ENCODE data around the gene PROSER3. TPM values are rescaled to one million over a fixed set of nuclear protein-coding genes. Genes with fewer than 3 reads are reported as not detected.

The PROSER3 gene
- total and polyA plus RNA-seq, 7 donors, result 4.2 to 16.2 (median 8.7) TPM

DNA sequence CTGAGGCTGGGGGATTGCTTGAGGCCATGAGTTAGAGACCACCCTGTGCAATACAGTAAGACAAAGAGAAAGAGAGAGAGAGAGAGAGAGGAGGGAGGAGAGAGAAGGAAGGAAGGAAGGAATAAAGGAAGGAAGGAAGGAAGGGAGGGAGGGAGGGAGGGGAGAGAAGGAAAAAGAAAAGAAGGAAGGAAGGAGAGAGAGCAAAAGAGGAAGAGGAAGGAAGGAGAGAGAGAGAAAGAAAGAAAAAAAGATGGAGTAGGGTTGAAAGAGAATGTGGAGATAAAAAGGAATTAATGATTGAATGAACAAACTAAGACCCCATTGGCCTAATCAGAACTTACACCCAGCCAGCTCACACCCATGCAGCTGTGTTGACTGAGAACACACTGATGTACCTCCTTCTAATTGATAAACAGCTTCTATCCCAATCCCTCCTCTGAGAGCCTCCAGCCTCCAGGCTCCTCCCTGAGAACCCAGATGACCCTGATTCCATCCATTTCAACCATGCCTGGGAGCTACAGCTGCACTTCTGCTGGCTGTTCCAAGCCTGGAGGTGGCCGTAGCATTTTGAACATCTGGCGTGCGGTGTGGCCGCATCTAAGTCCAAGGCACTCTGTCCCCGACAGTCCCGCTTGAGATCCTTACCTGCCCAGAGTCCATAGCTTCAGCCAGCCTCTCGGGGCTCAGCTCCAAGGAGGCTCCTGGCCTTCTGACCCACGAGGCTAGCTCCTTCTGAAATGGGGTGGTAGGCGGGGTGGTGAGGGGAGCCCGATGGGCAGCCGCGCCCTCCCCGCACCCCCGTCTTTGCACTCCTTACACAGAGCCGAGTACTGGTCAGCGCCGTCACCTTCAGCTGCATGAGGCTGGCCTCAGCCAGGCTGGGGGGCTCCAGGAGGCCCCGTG, 53.6 kb downstream of the PROSER3 start:
- DNase-seq (no peak), ATAC-seq (no peak)
- H3K4me3 ChIP-seq, result no peak overlapping the region
- no peaks in the 10 kb centered on the region for H3K4me1 ChIP-seq
- WGBS, 3 donors, result 44 to 56% (median 48%) methylated on average over 18 of the region's 18 CpGs
- no peaks in the 10 kb centered on the region for H3K9me3 ChIP-seq
- no peak overlapping the region for H3K27ac ChIP-seq
- peaks cover 0 to 33% (median 11%) of the 10 kb centered on the region in 3 donors for H3K27me3 ChIP-seq (ENCODE audit: insufficient read depth in 3 of 3, low read length in 2 of 3)
- intact Hi-C loops (cut with DNase I), result no loop called here
- TF ChIP-seq, protein P1, sequence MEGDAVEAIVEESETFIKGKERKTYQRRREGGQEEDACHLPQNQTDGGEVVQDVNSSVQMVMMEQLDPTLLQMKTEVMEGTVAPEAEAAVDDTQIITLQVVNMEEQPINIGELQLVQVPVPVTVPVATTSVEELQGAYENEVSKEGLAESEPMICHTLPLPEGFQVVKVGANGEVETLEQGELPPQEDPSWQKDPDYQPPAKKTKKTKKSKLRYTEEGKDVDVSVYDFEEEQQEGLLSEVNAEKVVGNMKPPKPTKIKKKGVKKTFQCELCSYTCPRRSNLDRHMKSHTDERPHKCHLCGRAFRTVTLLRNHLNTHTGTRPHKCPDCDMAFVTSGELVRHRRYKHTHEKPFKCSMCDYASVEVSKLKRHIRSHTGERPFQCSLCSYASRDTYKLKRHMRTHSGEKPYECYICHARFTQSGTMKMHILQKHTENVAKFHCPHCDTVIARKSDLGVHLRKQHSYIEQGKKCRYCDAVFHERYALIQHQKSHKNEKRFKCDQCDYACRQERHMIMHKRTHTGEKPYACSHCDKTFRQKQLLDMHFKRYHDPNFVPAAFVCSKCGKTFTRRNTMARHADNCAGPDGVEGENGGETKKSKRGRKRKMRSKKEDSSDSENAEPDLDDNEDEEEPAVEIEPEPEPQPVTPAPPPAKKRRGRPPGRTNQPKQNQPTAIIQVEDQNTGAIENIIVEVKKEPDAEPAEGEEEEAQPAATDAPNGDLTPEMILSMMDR (IDR thresholded peaks at IDR 0.05), result no peak
- no peaks in the 10 kb centered on the region for H3K36me3 ChIP-seq (ENCODE audit: insufficient read depth in 1 of 2, low read depth in 1 of 2)

GRCh38 chr19:35812220-35813042, 54.5 kb downstream of the PROSER3 start, which contains the start of gene PRODH2:
Gene PRODH2 (minus strand): TSS chr19:35812845. CDS start chr19:35812805, 40 bp downstream.
- H3K27ac ChIP-seq, result no peak within 1 kb of the TSS
- H3K4me3 ChIP-seq, result no peak within 1 kb of the TSS
- 58 to 62% (median 59%) methylated on average over 25 to 26 of the region's 26 CpGs for WGBS, 3 donors
- ATAC-seq (no peak), DNase-seq (no peak)
- peaks cover 0 to 39% (median 11%) of the 10 kb centered on the region in 3 donors for H3K27me3 ChIP-seq (ENCODE audit: insufficient read depth in 3 of 3, low read length in 2 of 3)
- no peaks in the 10 kb centered on the region for H3K4me1 ChIP-seq
- TF ChIP-seq, protein P1 (IDR thresholded peaks at IDR 0.05), result no peak
- H3K36me3 ChIP-seq (ENCODE audit: insufficient read depth in 1 of 2, low read depth in 1 of 2), result no peaks in the 10 kb centered on the region
- intact Hi-C loops (cut with DNase I), result no loop called here
- H3K9me3 ChIP-seq, result no peaks in the 10 kb centered on the region

- H3K36me3 ChIP-seq (ENCODE audit: insufficient read depth in 1 of 2, low read depth in 1 of 2), result no peaks in the 10 kb centered on the region
- no peak overlapping the region for H3K27ac ChIP-seq
- ATAC-seq (no peak), DNase-seq (no peak)
- no peak overlapping the region for H3K4me3 ChIP-seq
- 80 to 87% (median 84%) methylated on average over 11 of the region's 11 CpGs for WGBS, 3 donors
- TF ChIP-seq, protein P1 (IDR thresholded peaks at IDR 0.05), result no peak
- H3K27me3 ChIP-seq (ENCODE audit: insufficient read depth in 3 of 3, low read length in 2 of 3), result peaks cover 0 to 47% (median 11%) of the 10 kb centered on the region in 3 donors
- H3K4me1 ChIP-seq, result no peaks in the 10 kb centered on the region
- H3K9me3 ChIP-seq, result no peaks in the 10 kb centered on the region
- intact Hi-C loops (cut with DNase I), result no loop called here
These were observed 55.3 kb downstream of the PROSER3 start for GRCh38 chr19:35813043-35813890.

GRCh38 chr19:35816262-35816661, 58.3 kb downstream of the PROSER3 start:
- H3K4me1 ChIP-seq, result no peaks in the 10 kb centered on the region
- no peaks in the 10 kb centered on the region for H3K36me3 ChIP-seq (ENCODE audit: insufficient read depth in 1 of 2, low read depth in 1 of 2)
- H3K4me3 ChIP-seq, result no peak overlapping the region
- H3K9me3 ChIP-seq, result no peaks in the 10 kb centered on the region
- 21 to 25% (median 24%) methylated on average over 6 of the region's 6 CpGs for WGBS, 3 donors
- H3K27ac ChIP-seq, result no peak overlapping the region
- peaks cover 0 to 46% (median 8%) of the 10 kb centered on the region in 3 donors for H3K27me3 ChIP-seq (ENCODE audit: insufficient read depth in 3 of 3, low read length in 2 of 3)
- DNase-seq, result no peak
- intact Hi-C loops (cut with DNase I), result no loop called here
- TF ChIP-seq, protein P1 (IDR thresholded peaks at IDR 0.05), result no peak
- no peak for ATAC-seq

Measured in psoas muscle (tissue), 8 donors.